Measurements from ENCODE around the gene TEX261. TPM values are rescaled to one million over a fixed set of nuclear protein-coding genes. Genes with fewer than 3 reads are reported as not detected.

The TEX261 gene
- total RNA-seq, 1 experiment from 2014 or later, result 70.0 TPM

DNA sequence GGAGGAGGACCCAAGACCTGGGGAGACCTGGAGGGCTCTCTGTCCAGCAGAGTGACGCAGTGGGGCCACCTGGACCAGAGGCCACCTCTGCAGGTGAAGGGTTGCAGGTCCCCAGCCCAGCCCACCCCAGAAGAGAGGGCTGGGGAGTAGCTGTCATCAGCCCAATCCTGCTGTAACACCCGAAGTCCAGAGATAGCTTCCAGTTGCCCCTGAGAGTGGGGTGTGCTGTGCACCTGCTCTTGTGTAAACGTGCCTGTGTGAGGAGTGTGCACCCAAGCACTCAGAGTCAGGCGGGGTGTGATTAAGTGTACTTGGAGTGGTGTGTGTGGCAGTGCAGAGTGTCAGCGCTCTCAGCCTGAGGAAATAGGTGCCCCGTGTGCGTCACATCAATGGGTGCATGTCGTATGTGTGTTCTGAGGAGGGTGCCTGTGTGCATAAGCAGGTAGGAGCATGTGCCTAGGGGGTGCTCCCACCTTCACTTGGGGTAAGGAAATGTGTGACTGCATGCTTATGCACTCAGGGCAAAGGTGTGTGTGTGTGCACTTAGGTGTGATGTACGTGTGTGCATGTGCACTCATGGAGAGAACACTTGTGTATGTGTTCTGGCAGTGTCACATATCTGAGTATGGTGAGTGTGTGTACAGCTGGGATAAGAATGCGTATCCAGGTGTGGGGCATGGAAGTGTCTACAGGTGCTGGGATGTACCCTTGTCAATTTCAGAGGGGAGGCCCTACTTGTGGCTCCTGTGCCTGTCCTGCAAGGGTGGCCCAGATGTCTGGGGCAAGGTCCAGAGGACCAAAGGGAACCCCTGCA lies 58.3 kb downstream of the TEX261 start:
- peak overlapping the region; percentile 45 for H3K4me3 Mint-ChIP-seq (ENCODE audit: unreplicated experiment)
- DNase-seq, result no peak
- H3K4me1 ChIP-seq, result peaks cover 28% of the 10 kb centered on the region
- H3K9me3 Mint-ChIP-seq (ENCODE audit: unreplicated experiment), result no peaks in the 10 kb centered on the region
- H3K36me3 Mint-ChIP-seq (ENCODE audit: insufficient read depth, unreplicated experiment), result no peaks in the 10 kb centered on the region
- intact Hi-C loops (cut with micrococcal nuclease; ENCODE audit: unreplicated experiment), result no loop called here
- ChIA-PET CTCF (interaction anchor here (0.6 to 2.9 kb wide), 3 partner anchors 12 to 774 kb away, joined by 3 to 22 read pairs (median 8); no protein-coding TSS in a partner anchor), POLR2A (no interaction called here)
- no peak for TF ChIP-seq CTCF (IDR thresholded peaks at IDR 0.05; ENCODE audit: insufficient read depth in 1 of 2, low read depth in 1 of 2, low read length in 1 of 2, severe bottlenecking in 1 of 2, unreplicated experiment in 1 of 2)
- no peaks in the 10 kb centered on the region for H3K27me3 ChIP-seq (replicated peaks; ENCODE audit: control insufficient read depth, insufficient read depth, low read length)
- peak overlapping the region; percentile 67 for H3K27ac Mint-ChIP-seq (ENCODE audit: unreplicated experiment)
- no peaks in the 10 kb centered on the region for H3K9me3 ChIP-seq
- no peaks in the 10 kb centered on the region; the same call in 1 of the 2 replicates for H3K36me3 ChIP-seq (ENCODE audit: control insufficient read depth, insufficient read depth, low read length)
- H3K4me3 ChIP-seq (ENCODE audit: low read depth, low read length), result peak overlapping the region; percentile 8; the same call in 1 of the 2 replicates
- no TSS peak for BruUV-seq (replicated peaks)
- peaks cover under 1% of the 10 kb centered on the region for H3K27me3 Mint-ChIP-seq (ENCODE audit: insufficient read depth, unreplicated experiment)
- peaks cover 9% of the 10 kb centered on the region for H3K4me1 Mint-ChIP-seq (ENCODE audit: low read depth, unreplicated experiment)

Other genes starting within 250 kb of the TEX261 start
- gene ADD2, start 226.7 kb downstream of the TEX261 start, total RNA-seq (2022), result not detected in 2 replicates
- not detected in 2 replicates for gene FIGLA, start 204.2 kb downstream of the TEX261 start, total RNA-seq (2022)
- gene CLEC4F, start 174.3 kb downstream of the TEX261 start, total RNA-seq (2022), result 0.16 TPM in 1 of 2 replicates, not detected in the other
- gene CD207, start 159.1 kb downstream of the TEX261 start, total RNA-seq (2022), result 0.16 and 0.23 TPM in 2 replicates
- gene VAX2, start 94.3 kb downstream of the TEX261 start, total RNA-seq (2022), result 0.61 TPM in 1 of 2 replicates, not detected in the other
- gene ATP6V1B1, start 59.0 kb downstream of the TEX261 start, total RNA-seq (2022), result 2.6 and 4.0 TPM in 2 replicates
- gene ANKRD53, start 16.2 kb downstream of the TEX261 start, total RNA-seq (2022), result 0.16 and 0.28 TPM in 2 replicates
- gene NAGK, start 73.8 kb upstream of the TEX261 start, total RNA-seq (2022), result 87.6 and 101 TPM in 2 replicates
- 13.7 and 15.6 TPM in 2 replicates for gene MCEE, start 135.4 kb upstream of the TEX261 start, total RNA-seq (2022)
- 53.2 and 57.8 TPM in 2 replicates for gene MPHOSPH10, start 135.8 kb upstream of the TEX261 start, total RNA-seq (2022)
- gene PAIP2B, start 232.2 kb upstream of the TEX261 start, total RNA-seq (2022), result 9.1 and 9.9 TPM in 2 replicates

Data from Caco-2 (cell line).